ENCODE results near the gene CHD6.

Gene CHD6

DNA sequence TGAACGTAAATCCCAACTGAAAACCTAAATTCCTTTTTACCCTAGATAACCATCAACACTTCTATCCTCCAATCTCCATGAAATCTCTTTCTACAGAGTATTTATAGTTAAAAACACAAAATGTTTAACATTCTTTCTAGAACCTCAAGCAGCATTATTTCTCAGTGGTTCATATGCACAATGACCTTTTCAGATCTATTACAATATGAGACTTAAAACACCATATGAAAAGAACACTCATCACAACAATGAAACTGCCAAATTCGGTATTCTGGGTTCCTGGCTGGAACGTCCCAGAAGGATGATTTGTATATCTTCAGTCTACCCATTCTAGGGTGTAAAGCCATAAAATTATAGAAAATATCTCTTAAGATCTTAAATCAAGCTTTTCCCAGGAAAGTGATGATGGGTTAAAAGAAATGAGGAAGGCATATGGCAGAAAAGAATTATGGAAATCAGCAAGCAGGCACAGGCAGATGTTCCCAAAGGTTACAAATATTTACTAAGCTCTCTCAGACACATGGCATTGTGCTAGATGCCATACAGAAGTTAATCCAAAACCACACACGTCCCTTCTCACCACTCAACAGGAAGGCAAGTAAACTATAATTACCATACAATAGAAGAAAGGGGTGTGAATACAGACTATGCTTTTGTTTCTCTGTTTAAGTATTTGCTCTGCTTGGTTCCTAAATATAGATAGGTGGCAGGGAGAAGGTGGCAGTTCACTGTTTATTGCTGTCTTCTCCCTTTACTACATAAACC, 118.0 kb downstream of the CHD6 start:
- DNase-seq, result no peak

GRCh38 chr20:41499064-41499463, 119.1 kb downstream of the CHD6 start:
- DNase-seq, result no peak

GRCh38 chr20:41497186-41497895, 120.8 kb downstream of the CHD6 start:
- no peak for DNase-seq

DNA sequence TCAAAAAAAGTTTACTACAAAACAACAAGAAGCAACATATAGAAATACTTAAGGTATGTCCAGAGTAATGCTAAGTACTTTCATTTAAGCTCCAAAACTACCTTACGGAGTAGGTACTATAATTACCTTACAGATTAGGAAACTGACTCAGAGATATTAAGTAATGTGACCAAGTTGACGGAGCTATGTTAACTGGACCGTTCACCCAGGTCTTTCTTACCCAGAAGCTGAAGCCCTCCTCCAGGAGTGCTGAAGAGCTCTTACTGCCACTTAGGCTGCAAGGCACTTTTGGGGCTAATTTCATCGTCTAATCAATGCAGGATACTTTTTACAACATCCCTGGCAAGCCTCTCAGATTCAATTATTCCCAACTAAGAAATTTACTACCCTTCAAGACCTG, 123.7 kb downstream of the CHD6 start:
- no peak for DNase-seq

DNA sequence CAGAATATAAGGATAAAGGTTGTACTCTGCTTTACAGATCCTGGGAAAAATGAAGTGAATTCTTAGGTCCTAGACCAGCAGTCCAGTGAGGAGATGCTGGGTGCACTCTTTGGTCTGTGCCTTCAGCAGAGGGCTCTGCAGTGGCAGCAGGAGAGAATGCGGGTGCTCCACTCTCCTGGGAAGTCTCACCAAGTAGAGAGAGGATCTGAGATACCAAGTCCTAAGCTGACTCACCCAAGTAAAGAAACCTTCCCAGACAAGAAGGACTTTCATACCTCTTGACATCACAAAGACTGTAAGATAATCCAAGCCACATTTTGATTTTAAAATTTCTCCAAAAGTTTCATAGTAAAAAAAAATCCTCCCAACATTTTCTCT, 134.6 kb downstream of the CHD6 start:
- no peak for DNase-seq

GRCh38 chr20:41482647-41483552, 135.3 kb downstream of the CHD6 start:
- no peak for DNase-seq

- no peak for DNase-seq
Observed at GRCh38 chr20:41480054-41480770, 138.0 kb downstream of the CHD6 start.

DNA sequence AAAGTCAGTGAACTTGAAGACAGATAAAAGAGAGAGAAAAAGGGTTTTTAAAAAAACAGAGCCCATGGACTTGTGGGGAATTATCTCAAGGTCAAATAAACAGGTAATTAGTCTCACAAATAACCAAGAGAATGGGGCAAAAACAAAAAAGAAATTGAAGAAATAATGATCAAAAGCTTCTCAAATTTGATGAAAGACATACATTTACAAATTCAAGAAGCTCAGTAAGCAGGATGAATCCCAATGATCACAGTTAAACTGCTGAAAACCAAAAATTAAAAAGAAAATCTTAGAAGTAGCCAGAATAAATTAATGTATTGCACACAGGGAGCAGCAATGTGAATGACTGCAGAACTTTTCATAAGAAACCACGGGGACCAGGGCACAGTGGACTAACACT, 139.1 kb downstream of the CHD6 start:
- DNase-seq, result no peak

DNA sequence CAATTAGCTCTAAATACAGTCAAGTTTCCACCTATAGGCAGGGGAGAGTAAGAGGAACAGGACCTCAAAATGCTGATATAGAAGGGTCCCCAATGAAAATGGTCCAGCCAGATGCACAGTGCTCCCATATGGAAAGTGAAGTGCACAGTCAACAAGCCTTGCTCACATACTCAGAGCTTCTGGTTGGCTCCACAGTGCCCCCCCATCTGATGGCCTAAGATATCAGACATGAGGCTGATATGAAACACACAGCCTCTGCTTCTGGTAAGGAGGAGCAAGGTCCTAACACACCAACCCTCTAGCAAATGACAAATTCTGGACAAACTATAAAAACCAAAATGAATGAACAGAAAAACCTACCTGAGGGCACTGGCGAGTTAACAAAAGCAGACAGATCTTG, 140.2 kb downstream of the CHD6 start:
- no peak for DNase-seq

DNA sequence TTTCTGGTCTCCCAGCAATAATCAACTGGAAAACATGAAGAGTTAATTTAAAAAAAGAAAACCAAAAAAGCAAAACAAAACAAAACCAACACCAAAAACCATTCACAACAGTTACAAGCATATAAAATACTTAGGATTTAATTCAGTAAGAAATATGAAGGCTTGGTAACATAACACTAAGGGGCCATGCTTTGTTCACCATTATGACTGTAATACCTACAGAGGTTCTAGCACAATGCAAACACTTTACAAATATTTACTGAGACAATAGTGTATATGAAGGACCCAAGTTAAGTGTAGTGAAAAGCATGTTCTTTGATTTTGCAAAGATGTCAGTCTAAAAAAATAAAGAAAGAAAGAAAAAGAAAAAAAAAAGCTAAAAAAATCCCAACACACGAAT, 141.7 kb downstream of the CHD6 start:
- no peak for DNase-seq

- no peak for DNase-seq
Observed at GRCh38 chr20:41476013-41476441, 142.2 kb downstream of the CHD6 start.

DNA sequence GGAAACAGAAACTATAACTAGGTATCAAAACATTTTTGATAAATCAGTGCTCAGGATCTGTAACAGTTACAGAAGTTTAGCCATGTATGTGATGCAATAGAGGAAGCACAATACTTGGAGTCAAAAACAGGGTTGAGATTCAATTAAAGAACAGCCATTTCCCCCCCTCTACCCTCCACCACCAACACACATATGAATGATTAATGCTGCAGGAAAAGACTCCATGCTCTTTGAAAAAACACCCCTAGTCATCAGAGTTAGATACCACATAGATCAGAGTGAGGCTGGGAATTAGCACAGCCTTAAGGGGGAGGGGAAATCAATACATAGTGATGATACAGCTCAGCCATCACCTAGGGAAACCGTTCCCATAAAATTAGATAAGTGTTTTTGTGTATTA, 142.7 kb downstream of the CHD6 start:
- DNase-seq, result no peak

- DNase-seq, result no peak
Observed at GRCh38 chr20:41470362-41471095, 147.6 kb downstream of the CHD6 start.

GRCh38 chr20:41469868-41470267, 148.3 kb downstream of the CHD6 start:
- no peak for DNase-seq

- DNase-seq, result no peak
Observed at GRCh38 chr20:41468994-41469600, 149.1 kb downstream of the CHD6 start.

GRCh38 chr20:41467690-41468089, 150.5 kb downstream of the CHD6 start:
- no peak for DNase-seq

DNA sequence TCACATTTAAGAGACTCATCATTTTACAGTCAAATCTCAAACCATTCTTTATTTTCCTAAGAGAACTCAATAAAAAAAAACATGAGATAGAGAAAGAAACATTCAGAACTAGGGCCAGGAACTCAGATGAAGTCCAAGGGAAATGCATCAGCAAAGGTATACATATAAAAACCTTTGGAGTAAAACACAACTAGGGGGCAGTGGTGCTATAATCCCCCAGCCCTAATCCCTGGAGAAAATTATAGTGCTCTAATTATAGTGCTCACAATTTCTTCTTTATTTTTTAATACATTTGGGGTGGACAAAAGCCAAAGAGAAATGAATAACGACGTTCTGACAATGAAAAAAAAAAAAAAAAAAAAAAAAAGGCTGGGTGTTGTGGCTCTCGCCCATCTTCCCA, 151.0 kb downstream of the CHD6 start:
- DNase-seq, result no peak

GRCh38 chr20:41463567-41463966, 154.6 kb downstream of the CHD6 start:
- DNase-seq, result no peak

DNA sequence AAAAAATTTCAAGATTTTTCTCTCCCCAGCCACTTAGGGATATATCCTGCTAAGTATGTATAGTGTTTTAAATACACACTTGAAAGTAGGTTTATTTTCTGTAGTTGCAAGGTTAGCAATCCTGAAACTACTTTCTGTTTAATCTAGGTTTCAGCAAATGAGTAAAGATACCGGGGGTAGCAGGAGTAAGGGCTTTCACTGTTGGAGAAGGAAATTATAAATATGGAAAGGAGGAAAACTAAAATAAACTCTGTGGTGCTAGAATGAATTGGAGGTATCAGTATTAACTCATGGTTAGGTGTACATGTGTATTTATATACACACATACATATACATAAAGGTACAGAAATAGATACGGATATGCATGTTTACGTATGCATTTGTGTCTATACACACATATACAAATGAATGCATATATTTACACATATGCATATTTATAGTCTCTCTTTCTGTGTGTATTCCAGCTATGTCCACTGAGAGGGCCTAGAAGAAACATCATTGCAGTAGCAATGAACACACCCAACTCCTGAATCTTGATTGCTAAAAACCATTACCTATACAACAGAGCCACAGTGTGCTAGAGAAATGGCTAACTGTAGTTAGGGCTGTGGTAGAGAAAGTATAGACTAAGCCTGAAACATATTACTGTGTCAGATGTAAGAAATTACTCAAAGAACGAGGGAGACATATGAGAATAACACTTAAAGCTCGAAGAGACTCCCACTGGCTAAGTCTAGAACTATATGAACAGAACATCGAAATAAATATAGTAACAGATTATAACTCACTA, 155.6 kb downstream of the CHD6 start:
- DNase-seq, result no peak

GRCh38 chr20:41458761-41459160, 159.4 kb downstream of the CHD6 start:
- DNase-seq, result no peak

All from activated effector memory CD4-positive, alpha-beta T cell treated with Interleukin-2 at 50 U/mL for 16 hours (primary cell).